Suprapubic skin (tissue), 4 donors: ENCODE data around the gene FSIP1. TPM values are rescaled to one million over a fixed set of nuclear protein-coding genes. Genes with fewer than 3 reads are reported as not detected.

Experiments used
- DNase-seq, 2 donors: peaks; one replicate each; pipeline ENCODE4 v3.0.0-alpha.2; 2019; ENCODE audit warnings: low spot score in 2 of 2
- H3K27ac ChIP-seq: fragments of 200-600 bp; sonication (generic); one replicate; pipeline ENCODE4 v1.5.1; 2019
- H3K27me3 ChIP-seq: fragments of 200-600 bp; sonication (generic); one replicate; pipeline ENCODE4 v1.5.1; 2019
- H3K36me3 ChIP-seq: fragments of 200-600 bp; sonication (generic); one replicate; pipeline ENCODE4 v1.5.1; 2019
- H3K4me1 ChIP-seq: fragments of 200-600 bp; sonication (generic); one replicate; pipeline ENCODE4 v1.5.1; 2019
- H3K4me3 ChIP-seq: fragments of 200-600 bp; sonication (generic); one replicate; pipeline ENCODE4 v1.5.1; 2019; ENCODE audit warnings: mild to moderate bottlenecking
- H3K9me3 ChIP-seq: fragments of 200-600 bp; sonication (generic); one replicate; pipeline ENCODE4 v1.5.1; 2019
- EP300 ChIP-seq: sonication (generic); formaldehyde crosslinking; IDR thresholded peaks from one replicate; pipeline ENCODE4 v1.6.1; 2017; ENCODE audit warnings: antibody characterized with exemption
- POLR2A ChIP-seq, 2 donors: fragments of 450-650 bp; IDR thresholded peaks; one replicate each; pipeline ENCODE4 v1.6.1; 2017; ENCODE audit warnings: antibody characterized with exemption in 2 of 2, mild to moderate bottlenecking in 2 of 2, moderate library complexity in 2 of 2
- POLR2AphosphoS5 ChIP-seq, 3 donors: sonication (generic); formaldehyde crosslinking; IDR thresholded peaks; one replicate each; pipeline ENCODE4 v1.6.1; 2017; ENCODE audit warnings: antibody characterized with exemption in 3 of 3
- WGBS: methylation state at CpG from one replicate; pipeline ENCODE4 v1.1.5; 2018; 5-methylcytosine and 5-hydroxymethylcytosine counted together
- total RNA-seq, 4 donors: library from RNA; depleted of rRNA; stranded (reverse); fragments of >200 nt; gene quantifications; one replicate each; pipeline ENCODE4 v1.1.0, GENCODE V29; 2016
- TF ChIP-seq, protein P1 (sequence below), 2 donors: fragments of 200-600 bp in 1 of 2; fragments of 450-650 bp in 1 of 2; sonication (generic) in 1 of 2; IDR thresholded peaks; one replicate each; pipeline ENCODE4 v1.5.1; 2016 to 2019; ENCODE audit warnings: antibody characterized with exemption in 2 of 2, mild to moderate bottlenecking in 1 of 2, moderate library complexity in 1 of 2

Gene FSIP1
- total RNA-seq, 4 donors from 2014 or later, result 0.21 to 0.24 TPM; not detected in 2

DNA sequence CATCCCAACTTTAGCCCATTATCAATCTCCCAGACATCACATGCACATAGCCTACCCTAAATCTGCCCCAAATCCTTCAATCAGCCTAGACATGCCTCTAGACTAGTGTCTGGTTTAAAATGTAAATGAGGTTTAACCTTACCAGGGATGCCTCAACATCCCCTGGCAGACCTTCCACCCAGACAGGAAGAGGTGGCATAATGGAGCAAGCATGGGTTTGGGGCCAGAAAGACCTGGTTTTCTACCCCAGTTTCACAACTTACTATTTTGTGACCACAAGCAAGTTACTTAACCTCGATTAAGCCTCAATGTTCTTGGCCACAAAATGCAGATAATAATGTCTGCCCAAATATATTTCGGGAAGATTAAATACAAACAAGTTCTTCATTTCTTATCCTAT lies 230.1 kb downstream of the FSIP1 start:
- Histone ChIP-seq H3K36me3 (no peaks in the 10 kb centered on the region), H3K27me3 (no peaks in the 10 kb centered on the region), H3K4me1 (peaks cover 26% of the 10 kb centered on the region), H3K27ac (no peak overlapping the region), H3K9me3 (no peaks in the 10 kb centered on the region), H3K4me3 (no peak overlapping the region)
- 46% methylated on average over 2 of the region's 2 CpGs for WGBS
- no peak for DNase-seq
- TF ChIP-seq, protein P1, sequence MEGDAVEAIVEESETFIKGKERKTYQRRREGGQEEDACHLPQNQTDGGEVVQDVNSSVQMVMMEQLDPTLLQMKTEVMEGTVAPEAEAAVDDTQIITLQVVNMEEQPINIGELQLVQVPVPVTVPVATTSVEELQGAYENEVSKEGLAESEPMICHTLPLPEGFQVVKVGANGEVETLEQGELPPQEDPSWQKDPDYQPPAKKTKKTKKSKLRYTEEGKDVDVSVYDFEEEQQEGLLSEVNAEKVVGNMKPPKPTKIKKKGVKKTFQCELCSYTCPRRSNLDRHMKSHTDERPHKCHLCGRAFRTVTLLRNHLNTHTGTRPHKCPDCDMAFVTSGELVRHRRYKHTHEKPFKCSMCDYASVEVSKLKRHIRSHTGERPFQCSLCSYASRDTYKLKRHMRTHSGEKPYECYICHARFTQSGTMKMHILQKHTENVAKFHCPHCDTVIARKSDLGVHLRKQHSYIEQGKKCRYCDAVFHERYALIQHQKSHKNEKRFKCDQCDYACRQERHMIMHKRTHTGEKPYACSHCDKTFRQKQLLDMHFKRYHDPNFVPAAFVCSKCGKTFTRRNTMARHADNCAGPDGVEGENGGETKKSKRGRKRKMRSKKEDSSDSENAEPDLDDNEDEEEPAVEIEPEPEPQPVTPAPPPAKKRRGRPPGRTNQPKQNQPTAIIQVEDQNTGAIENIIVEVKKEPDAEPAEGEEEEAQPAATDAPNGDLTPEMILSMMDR (IDR thresholded peaks at IDR 0.05), result no peak
- TF ChIP-seq POLR2AphosphoS5 (IDR thresholded peaks at IDR 0.05) (no peak), EP300 (no peak), POLR2A (IDR thresholded peaks at IDR 0.05) (no peak)

DNA sequence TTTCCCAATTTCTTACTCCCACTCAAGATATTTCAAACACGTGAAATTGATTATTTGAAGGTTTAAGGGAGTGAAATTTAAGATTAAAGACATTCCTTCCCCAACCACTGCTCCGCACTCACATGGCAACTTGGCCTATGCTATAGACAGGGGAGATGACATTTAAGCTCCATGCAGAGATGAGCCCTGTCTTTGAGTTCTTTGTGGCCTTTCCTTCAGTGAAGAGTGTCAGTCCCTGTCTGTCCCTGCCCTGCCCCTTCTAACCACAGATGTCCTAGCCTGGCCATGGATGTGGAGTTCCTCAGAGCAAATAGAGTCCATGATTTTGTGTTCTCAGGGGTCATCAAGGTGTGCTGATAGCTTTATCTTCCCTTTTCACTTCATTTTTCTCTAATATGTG lies 231.2 kb downstream of the FSIP1 start:
- TF ChIP-seq POLR2AphosphoS5 (IDR thresholded peaks at IDR 0.05) (no peak), POLR2A (IDR thresholded peaks at IDR 0.05) (no peak), EP300 (no peak)
- TF ChIP-seq, protein P1 (IDR thresholded peaks at IDR 0.05), result no peak
- Histone ChIP-seq H3K27me3 (no peaks in the 10 kb centered on the region), H3K4me1 (peaks cover 26% of the 10 kb centered on the region), H3K27ac (no peak overlapping the region), H3K4me3 (no peak overlapping the region), H3K36me3 (no peaks in the 10 kb centered on the region), H3K9me3 (no peaks in the 10 kb centered on the region)
- no peak for DNase-seq
- 97% methylated on average over 2 of the region's 2 CpGs for WGBS

Other genes with a start within 250 kb of the FSIP1 start
- 100 to 1,000 TPM in 1 of 4 donors, 10 to 100 TPM in 3; 82.0 to 396 (median 89.6) TPM for gene THBS1, start 201.8 kb downstream of the FSIP1 start, total RNA-seq
- gene GPR176, start 137.4 kb upstream of the FSIP1 start, total RNA-seq, result 1 to 10 TPM; 1.3 to 4.2 (median 2.1) TPM
- gene EIF2AK4, start 151.3 kb upstream of the FSIP1 start, total RNA-seq, result 10 to 100 TPM; 25.1 to 31.9 (median 26.2) TPM